Left renal pelvis (tissue), 4 donors: Measurements from ENCODE around the gene MLLT10. TPM values are rescaled to one million over a fixed set of nuclear protein-coding genes. Genes with fewer than 3 reads are reported as not detected.
"Not testable (repeated sequence)": the region's sequence is repeated elsewhere in the genome, so short reads cannot be mapped to it uniquely, and the experiment has no call there.

ENCODE experiments used
- DNase-seq, 4 donors: peaks; one replicate each; pipeline ENCODE4 v3.0.0-alpha.2; 2013; ENCODE audit warnings: low read depth in 4 of 4, low spot score in 3 of 4
- polyA plus RNA-seq, 4 donors: library from polyadenylated mRNA; unstranded; fragments of 120-200 nt; gene quantifications; one replicate each; pipeline ENCODE4 v1.2.1, GENCODE V29; 2013; ENCODE audit not compliant: insufficient read length in 4 of 4

Gene MLLT10
- polyA plus RNA-seq, 4 donors = 37.7 to 45.8 (median 45.2) TPM

GRCh38 chr10:21625623-21626229 lies 91.7 kb downstream of the MLLT10 start:
- DNase-seq = no peak

GRCh38 chr10:21626457-21627161 lies 92.6 kb downstream of the MLLT10 start:
- no peak for DNase-seq

GRCh38 chr10:21627331-21627730 lies 93.3 kb downstream of the MLLT10 start:
- no peak for DNase-seq

GRCh38 chr10:21628023-21628422 lies 94.0 kb downstream of the MLLT10 start:
- DNase-seq = no peak

GRCh38 chr10:21628645-21629044 lies 94.6 kb downstream of the MLLT10 start:
- DNase-seq = not testable (repeated sequence)

- DNase-seq = no peak
These were observed 100.8 kb downstream of the MLLT10 start for GRCh38 chr10:21634599-21635365.

- DNase-seq = no peak
These were observed 103.8 kb downstream of the MLLT10 start for GRCh38 chr10:21637795-21638194.

GRCh38 chr10:21638681-21639080 lies 104.6 kb downstream of the MLLT10 start:
- no peak for DNase-seq

- no peak for DNase-seq
These were observed 114.0 kb downstream of the MLLT10 start for GRCh38 chr10:21648040-21648439.

- no peak for DNase-seq
These were observed 115.4 kb downstream of the MLLT10 start for GRCh38 chr10:21649454-21649872.

GRCh38 chr10:21650353-21650752 lies 116.3 kb downstream of the MLLT10 start:
- DNase-seq = no peak

- DNase-seq = no peak
These were observed 121.2 kb downstream of the MLLT10 start for GRCh38 chr10:21655236-21655635.

GRCh38 chr10:21655687-21656086 lies 121.7 kb downstream of the MLLT10 start:
- DNase-seq = no peak

GRCh38 chr10:21661087-21661486 lies 127.1 kb downstream of the MLLT10 start:
- DNase-seq = no peak

- no peak for DNase-seq
These were observed 127.9 kb downstream of the MLLT10 start for GRCh38 chr10:21661935-21662334.

GRCh38 chr10:21662635-21663034 lies 128.6 kb downstream of the MLLT10 start:
- DNase-seq = no peak

- no peak for DNase-seq
These were observed 134.8 kb downstream of the MLLT10 start for GRCh38 chr10:21668831-21669230.

GRCh38 chr10:21670391-21670790 lies 136.4 kb downstream of the MLLT10 start:
- no peak for DNase-seq

GRCh38 chr10:21673668-21674067 lies 139.6 kb downstream of the MLLT10 start:
- no peak for DNase-seq

GRCh38 chr10:21675157-21675796 lies 141.2 kb downstream of the MLLT10 start:
- no peak for DNase-seq

GRCh38 chr10:21677551-21677950 lies 143.5 kb downstream of the MLLT10 start:
- DNase-seq = no peak
